ENCODE data around the gene RAD54L.

- TF ChIP-seq CTCF (IDR thresholded peaks at IDR 0.05) (no peak), EZH2 (IDR thresholded peaks at IDR 0.05) (no peak), EZH2phosphoT487 (IDR thresholded peaks at IDR 0.05) (no peak)
These were observed 25.8 kb upstream of the RAD54L start for GRCh38 chr1:46221749-46222148.

All from neural progenitor cell (in vitro differentiated cells).